ENCODE data around the gene SLC39A11.

DNA sequence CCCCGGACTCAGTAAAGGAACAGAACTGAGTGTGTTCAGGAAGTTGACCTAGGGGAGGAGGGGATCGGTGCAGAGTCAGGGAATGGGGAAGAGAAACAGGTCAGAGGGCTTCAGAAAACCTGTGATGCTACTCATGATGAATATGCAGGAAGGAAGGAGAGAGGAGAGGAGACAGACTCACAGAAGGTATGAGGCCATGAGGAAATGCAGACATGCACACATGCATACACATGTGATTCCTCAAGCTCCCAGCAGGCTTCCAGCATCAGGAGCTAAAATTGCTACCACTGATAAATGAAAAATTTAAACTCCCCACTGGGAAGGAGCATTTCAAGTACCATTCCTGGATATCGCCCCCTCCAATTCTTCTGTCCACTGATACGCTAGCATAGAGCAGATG, 262.6 kb downstream of the SLC39A11 start:
- TF ChIP-seq SUZ12 (IDR thresholded peaks at IDR 0.05) = no peak
- no peak for TF ChIP-seq FOXK2 (IDR thresholded peaks at IDR 0.05)
- TF ChIP-seq, protein P1, sequence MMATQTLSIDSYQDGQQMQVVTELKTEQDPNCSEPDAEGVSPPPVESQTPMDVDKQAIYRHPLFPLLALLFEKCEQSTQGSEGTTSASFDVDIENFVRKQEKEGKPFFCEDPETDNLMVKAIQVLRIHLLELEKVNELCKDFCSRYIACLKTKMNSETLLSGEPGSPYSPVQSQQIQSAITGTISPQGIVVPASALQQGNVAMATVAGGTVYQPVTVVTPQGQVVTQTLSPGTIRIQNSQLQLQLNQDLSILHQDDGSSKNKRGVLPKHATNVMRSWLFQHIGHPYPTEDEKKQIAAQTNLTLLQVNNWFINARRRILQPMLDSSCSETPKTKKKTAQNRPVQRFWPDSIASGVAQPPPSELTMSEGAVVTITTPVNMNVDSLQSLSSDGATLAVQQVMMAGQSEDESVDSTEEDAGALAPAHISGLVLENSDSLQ (IDR thresholded peaks at IDR 0.05) = no peak
- TF ChIP-seq SP1 (IDR thresholded peaks at IDR 0.05) = no peak
- no peak for TF ChIP-seq ARNT (IDR thresholded peaks at IDR 0.05)
- TF ChIP-seq BHLHE40 (IDR thresholded peaks at IDR 0.05; ENCODE audit: borderline replicate concordance) = no peak
- no peak for TF ChIP-seq FOXM1 (IDR thresholded peaks at IDR 0.05; ENCODE audit: borderline replicate concordance)
- no peak for TF ChIP-seq HDGF (IDR thresholded peaks at IDR 0.05; ENCODE audit: borderline replicate concordance)
